HG02938 (cell line): Measurements from ENCODE around the gene DYNC2LI1.
"Not testable (repeated sequence)": the region's sequence is repeated elsewhere in the genome, so short reads cannot be mapped to it uniquely, and the experiment has no call there.

Source experiments
- ATAC-seq: cut with Tn5 transposase; IDR thresholded peaks from one replicate; pipeline ENCODE4 v1.9.1; 2021; ENCODE audit warnings: mild to moderate bottlenecking, moderate library complexity; ENCODE audit not compliant: unreplicated experiment

Gene DYNC2LI1

DNA sequence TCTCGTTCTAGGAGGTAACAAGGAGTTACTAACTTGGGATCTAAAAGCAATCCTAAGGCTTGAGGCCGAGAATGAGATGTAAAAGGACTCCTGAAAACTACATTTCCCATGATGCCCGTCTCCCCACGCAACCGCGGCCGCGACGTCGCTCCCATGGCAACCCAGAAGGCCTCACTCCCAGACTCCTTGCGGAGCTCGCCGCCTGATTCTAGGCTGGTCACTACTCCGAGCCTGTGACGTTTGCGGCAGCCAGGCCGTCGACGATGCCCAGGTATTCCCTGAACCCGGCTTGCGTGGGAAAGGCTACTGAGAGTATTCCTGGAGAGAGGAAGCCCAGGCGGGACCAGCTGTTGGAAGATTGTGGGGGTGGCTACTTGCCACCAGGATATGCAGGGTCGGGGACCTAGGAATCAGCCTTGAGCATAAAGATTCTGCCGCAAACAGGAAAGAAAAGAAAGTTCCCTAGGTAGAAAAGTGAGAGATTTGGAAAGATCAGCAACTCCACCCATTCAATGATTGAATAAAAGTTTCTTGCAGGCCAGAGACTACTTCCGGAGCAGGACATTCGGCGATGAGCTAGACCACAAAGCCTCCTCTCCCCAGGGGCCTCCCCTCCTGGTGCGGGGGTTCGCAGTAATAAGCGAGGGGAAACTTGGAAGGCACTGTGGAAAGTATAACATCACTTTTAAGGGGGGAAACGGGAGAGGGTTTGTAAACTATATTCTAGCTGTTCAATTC is at the start of gene DYNC2LI1:
Gene DYNC2LI1 (plus strand): TSS at position 164 of the 738 bp plus-strand sequence. CDS start 100 bp downstream, at position 264.
- peak; percentile 99 for ATAC-seq

DNA sequence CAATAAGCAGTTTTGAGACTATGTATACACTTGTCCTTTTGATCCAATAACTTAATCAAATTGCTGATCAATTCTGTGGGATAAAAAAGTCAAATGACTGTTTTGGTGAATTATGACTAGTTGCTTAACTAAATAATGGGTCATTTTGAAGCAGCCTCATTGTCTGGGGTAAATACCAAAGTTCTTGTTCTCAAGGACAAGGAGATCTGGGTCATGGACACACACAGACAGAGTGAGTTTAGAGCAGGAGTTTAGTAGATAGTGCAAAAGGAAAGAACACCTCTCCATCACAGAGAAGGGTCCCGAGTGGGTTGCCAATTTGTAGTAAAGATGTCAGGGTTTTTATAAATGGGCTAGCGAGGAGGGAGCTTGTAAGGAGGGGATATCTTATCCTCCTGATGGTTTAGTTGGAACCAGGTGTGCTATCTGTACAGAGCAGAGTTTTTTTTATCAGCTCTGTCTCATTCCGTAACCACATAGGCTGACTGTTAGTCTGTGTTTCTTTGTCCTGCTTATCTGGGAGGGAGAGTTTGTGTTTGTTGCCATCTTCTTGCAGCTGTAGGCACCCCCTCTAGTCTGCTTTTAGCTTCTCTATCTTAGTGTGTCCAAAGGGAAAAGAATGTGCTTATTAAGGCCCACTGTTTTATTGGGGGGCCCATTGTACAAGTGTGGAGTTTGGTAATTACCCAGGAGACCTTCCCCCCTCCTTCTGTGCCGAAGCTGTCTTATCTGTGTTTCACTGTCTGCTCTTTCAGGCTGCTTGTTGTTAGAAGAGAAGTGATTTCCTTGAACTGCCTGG is 48.9 kb upstream of the DYNC2LI1 start:
- no peak for ATAC-seq

DNA sequence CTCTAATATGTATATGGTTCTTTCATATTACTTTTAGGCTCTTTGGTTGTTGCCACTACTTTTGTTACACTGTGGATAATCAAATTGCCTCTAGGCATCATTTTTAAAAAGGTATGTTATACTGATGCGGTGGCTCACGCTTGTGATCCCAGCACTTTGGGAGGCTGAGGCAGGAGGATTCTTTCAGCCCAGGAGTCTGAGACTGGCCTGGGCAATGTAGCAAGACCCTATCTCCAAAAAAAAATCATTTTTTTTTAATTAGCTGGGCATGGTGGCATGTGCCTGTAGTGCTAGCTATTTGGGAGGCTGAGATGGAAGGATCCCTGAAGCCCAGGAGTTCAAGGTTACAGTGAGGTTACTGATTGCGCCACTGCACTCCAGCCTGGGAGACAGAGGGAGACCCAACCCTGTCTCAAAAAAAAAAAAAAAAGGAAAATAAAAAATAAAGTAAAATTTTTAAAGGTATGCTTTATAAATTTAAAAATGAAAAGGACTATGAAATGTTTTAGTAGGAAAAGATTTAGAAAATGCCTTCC is 48.1 kb upstream of the DYNC2LI1 start:
- ATAC-seq: no peak

DNA sequence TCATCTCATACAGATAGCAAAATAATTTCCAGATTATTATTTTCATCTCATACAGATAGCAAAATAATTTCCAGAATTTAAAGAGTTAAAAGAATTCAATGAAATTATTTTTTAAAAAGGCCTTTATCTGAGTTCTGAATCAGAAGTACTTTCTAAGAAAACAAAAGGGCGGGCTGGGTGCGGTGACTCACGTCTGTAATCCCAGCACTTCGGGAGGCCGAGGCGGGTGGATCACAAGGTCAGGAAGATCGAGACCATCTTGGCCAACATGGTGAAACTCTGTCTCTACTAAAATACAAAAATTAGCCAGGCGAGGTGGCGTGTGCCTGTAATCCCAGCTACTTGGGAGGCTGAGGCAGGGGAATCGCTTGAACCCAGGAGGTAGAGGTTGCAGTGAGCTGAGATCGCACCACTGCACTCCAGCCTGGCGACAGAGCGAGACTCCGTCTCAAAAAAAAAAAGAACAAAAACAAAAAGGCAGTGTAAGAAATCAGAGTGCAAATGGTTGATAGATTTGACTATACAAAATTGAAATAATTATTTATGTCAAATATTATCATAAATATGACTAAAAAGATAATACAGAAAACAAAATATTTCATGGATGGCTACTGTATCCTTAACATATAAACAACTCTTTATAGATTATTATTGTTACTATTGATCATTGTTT is 46.7 kb upstream of the DYNC2LI1 start:
- not testable (repeated sequence) for ATAC-seq

DNA sequence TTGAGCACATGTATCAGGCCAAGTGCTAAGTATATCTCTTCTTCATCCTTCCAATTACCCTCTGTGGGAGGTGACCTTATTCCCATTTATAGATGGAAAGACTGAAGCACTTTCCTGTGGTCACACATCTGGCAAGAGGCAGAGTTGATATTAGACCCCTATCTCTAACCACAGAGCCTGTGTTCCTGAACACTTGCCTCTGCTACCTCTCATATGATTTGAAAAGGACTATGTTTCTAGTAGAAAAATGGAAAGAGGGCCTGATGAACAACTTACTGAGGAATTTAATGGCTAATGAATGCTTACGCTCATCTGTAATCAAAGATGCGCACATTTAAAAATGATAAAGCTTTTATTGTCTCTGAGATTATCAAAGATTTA is 46.2 kb upstream of the DYNC2LI1 start:
- ATAC-seq: no peak

DNA sequence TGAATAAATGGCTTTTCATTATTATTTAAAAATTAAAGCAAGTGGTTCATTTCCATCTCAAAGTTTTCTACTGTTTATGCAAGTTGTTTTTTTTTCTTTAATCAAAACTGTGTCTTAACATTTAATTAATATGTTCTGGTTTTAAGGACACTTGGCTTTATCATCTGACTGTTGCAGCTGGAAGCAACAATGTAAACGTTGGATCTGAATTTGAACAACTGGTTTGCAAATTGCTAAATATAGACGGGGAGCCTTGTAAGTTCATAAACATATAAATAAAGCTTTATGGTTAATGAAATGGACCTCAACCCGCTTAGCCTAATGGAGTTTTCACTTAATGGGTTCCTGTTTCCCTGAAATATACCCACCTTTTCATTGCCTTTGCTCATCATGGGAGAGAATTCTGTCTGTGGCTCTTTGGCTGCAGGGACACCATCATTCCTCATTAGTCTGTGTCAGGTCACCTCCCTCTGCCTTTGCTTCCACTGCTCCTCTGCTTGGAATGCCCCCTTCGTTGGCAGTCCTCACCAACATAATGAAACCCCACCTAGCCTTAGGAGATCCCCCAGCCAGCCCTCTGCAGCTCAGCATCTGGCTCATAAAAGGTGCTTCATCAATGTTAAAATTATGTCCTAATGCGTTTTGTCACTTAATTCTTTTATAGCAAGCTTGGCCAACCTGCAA is 44.2 kb upstream of the DYNC2LI1 start:
- ATAC-seq: no peak

DNA sequence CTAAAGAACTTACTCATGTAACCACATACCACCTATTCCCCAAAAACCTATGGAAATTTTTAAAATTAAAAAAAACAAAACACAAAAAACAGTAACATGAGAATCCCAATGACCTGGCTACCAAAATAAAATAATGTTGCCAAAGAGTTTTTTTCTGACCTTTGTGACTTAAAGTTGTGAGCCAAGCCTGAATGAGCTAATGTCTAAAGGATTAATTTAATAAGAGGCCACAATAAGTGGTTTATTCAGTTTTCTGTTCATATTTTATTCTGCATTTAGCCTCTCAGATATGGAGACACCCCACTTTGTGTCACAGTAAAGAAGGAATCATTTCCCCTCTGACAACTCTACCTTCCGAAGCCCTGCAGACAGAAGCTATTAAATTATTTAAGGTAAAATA is 42.6 kb upstream of the DYNC2LI1 start:
- ATAC-seq: no peak

DNA sequence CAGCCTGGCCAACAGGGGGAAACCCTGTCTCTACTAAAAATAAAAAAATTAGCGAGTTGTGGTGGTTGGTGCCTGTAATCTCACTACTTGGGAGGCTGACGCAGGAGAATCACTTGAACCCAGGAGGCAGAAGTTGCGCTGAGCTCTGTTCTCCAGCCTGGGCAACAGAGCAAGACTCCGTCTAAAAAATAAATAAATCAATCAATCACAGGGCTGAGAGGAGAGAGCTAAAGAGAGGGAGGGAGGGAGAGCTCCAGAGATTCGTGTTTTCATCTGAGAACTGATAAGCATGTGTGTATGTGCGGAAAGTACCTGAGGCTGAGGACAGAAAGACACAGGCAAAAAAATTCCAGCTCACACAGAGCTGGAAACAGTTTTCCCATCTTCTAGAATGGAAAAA is 37.2 kb upstream of the DYNC2LI1 start:
- no peak for ATAC-seq

DNA sequence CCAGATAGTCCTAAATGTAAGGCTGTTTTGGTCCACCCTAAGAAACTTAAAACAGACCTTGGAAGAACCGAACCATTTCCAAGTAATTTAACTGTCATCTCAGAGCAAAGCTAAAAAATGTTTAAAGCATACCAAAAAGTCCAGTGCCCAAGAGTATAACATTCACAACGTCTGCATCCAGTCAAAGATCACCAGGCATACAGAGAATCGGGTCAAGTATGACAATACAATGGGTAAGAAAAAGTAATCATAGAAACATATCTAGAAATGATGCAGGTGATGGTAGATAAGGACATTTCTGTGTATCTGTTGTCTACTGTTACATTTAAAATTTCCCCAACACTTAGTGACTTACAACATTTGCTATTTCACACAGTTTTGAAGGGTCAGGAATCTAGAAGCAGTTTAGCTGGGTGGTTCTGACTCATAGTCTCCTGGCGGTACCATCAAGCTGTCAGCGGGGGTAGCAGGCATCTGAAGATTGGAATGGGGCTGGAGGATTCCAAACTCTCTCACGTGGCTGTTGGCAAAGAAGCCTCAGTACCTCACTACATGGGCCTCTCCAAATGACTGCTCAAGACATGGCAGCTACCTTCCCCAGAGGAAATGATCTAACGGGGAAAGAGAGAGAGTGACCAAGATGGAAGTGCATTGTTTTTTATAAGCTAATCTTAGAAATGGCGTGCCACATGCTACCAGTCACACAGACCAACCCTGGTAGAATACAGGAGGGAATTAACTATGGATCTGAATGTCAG is 36.6 kb upstream of the DYNC2LI1 start:
- ATAC-seq: no peak

DNA sequence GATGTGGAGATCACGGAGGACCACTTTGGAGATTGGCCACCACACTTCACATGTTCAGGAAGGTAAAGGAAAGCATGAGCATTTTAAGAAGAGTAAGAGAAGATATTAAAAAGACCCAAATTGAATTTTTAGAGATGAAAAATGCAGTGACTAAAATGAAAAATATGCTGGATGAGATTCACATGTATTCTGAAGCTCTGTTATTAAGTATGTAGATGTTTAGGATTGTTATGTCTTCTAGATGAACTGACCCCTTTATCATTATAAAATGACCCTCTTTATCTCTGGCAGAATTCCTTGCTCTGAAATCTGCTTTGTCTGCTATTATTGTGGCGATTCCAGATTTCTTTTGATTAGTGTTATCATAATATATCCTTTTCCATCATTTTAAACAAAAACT is 36.0 kb upstream of the DYNC2LI1 start:
- no peak for ATAC-seq

DNA sequence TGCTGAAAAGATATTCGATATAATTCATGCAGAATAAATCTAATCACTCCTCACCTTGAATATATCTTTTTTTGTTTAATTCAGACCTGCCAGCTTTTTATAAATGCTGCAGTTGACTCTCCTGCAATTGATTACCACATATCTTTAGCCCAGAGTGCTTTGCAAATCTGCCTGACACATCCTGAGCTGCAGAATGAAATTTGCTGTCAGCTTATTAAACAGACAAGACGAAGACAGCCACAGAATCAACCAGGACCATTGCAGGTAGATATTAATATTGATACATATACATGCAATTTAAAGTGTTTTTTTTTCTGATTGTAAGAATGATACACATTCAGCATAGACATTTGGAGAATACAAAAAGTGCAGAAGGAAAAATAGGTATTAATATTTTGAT is 35.6 kb upstream of the DYNC2LI1 start:
- no peak for ATAC-seq

DNA sequence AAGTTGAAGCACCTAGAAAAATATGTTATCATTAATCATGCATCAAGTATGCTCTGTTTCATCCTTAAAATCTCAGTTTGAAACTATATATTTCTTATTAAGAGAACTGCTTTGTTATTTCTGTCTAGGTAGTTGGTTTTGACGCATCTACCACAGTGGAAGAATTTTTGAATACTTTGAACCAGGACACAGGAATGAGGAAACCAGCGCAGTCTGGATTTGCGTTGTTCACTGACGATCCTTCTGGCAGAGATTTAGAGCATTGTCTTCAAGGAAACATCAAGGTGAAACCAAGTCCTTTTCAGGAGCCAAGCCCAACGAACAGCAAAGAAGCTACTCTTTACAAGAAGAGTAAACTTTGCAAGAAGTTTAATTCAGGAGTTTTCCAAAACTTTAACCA is 30.1 kb upstream of the DYNC2LI1 start:
- no peak for ATAC-seq

DNA sequence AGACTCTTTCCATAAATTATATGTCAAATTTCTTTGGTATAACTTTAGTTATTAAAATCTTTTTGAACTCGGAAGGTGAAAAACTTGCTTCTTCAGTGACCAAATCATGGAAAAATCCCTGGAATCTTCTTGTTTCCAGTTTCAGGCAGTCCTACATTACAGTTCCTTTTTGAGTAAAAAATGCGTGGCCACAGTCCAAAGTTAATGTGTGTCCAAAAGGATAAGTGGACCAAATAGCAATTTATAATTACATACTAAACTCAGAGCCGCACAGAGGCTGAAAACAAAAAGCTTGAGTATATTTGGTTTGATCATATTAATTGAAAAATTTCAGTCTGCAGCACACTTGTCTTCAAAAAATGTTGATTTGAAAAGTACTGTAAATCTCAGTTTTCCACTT is 28.4 kb upstream of the DYNC2LI1 start:
- no peak for ATAC-seq

DNA sequence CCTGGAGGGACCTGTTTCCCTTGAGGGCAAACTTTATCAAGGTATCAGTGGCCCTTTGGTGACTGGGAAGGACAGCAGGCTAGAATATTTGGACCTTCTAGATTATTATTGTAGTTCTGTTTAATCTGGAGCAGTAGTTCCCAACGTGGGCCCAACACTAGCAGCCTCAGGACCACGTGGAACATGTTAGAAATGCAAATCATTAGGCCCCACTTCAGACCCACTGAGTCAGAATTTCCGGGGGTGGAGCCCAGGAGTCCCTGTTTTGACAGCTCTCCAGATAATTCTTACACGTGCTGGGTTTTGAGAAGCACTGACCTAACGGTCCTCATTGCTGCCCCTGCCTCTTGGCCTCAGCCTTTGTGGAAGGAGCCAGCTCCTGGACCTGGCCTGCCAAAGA is 25.5 kb upstream of the DYNC2LI1 start:
- ATAC-seq: no peak

DNA sequence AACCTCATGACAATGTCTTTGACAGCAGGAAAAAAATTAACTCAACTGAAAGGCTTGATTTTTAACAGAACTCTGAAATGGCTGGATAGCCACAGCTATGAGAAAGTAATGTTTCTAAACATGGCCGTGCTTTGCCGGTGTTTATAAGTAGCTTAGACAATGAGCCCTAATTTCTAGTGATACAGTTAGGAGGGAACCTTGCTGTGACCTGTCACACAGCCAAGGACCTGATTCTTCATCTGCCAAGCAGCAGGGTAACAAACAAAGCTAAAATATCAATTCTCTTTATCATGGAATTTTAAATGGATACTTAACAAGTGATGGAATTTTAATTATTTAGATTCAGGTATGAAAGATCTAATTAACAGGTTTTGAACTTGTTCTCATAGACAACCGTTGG is 24.3 kb upstream of the DYNC2LI1 start:
- ATAC-seq: no peak

DNA sequence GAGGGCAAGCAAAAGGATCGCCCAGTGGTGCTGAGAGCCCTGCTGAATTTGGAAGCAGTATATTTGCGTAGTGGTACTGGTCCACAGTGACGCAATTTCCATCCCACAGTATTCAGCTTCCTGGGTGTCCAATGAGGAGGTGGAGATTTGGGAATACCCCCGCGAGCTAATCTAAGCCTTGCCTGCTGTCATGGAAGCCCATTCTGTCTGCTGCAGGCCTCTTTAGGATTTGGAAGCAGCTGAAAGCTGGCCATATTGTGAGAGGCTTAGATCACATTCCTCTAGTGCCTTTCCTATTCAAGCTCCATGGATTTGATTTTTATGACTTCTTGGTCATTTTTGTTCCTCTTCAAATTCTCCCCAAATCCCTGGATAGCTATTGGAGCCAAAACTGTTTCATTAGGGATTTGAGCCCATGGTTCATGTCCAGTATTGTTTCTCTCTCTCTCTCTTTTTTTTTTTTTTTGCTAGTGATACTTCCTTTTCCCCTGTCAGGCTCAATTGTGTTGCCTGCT is 22.3 kb upstream of the DYNC2LI1 start:
- ATAC-seq: no peak

DNA sequence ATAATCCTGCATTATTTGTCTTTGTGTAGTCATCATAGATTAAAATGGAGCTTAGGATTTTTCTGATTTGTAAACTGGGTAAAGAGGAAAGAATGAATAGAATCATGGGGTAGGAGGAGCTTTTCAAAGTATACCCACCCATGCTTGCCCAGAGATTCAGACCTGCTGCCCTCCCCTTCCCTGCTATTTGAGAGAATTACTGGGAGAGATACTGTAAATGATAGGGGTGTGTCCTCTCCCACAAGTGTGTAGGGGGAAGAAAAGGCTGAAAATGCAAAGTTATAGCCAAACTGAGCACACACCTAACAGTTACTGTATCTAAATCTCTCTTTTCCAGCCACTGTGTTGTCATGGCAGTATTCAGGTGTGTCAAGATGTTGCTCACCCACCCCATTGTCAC is 21.5 kb upstream of the DYNC2LI1 start:
- no peak for ATAC-seq

DNA sequence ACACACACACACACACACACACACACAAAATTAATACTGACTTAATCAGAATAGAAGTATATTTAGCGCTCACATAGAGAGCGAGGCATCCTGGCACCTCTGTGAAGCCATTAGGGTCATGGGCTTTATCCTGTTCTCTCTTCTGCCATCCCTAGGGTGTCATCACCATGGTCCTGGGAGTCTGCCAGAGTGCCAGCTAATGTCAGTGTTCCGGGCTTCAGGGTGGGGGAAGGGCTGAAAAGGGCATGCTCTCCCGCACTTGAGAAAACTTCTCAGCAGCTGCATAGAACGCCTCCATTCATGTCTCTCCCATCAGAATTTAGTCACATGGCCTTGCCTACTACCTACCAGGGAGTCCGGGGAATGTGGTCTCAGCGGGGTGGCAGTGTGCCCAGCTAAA is 19.7 kb upstream of the DYNC2LI1 start:
- ATAC-seq: no peak

DNA sequence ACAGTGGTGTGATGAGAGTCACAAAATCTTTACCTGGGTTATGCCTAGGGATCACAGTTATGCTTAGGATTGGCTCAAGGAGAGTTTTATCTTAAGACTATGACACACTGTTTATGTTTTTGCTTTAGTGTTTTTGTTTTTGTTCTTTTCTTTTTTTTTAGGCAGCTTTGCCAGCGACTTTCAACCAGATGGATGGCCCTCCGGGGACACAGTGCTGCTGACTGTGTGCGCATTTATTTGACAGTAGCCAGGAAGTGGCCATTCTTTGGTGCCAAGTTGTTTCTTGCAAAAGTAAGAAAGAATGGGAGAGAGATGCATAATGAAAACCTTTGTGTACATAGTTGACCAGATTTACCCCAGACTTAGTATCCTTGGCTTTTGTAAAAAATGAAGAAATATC is 15.1 kb upstream of the DYNC2LI1 start:
- ATAC-seq: no peak

DNA sequence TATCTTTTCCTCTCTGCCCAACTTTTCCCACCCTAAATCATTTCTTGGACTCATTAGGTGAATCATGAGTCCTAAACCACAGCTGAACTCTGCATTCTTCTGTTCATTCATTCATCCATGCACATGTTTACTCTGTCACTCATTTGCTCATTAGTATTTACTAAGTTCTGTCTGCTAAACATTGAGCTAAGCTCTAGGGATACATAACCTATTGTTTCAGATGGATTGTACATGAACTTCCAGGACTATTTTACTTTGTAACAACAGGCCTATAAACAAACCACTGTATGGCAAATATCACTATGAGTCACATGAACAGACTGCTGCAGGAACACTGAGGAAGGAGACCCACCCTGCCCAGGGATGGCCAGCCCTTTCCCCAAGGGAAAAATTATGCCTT is 14.6 kb upstream of the DYNC2LI1 start:
- ATAC-seq: no peak
